PFSK-1 (cell line): ENCODE data around the gene SIRPB1.

Experiments used
- POLR2AphosphoS5 ChIP-seq: IDR thresholded peaks from 2 replicates; pipeline ENCODE4 v1.6.1; 2012; ENCODE audit warnings: low read depth, mild to moderate bottlenecking, control low read depth, low read length, moderate library complexity
- TF ChIP-seq, protein P1 (sequence below), 2 experiments: IDR thresholded peaks; 2 replicates each; pipeline versions ENCODE4 v1.6.1 to v1.8.0; 2011 to 2012; ENCODE audit warnings: low read depth in 2 of 2, low read length in 2 of 2, control low read depth in 1 of 2, inconsistent platforms in 1 of 2, mild to moderate bottlenecking in 1 of 2, moderate library complexity in 1 of 2; ENCODE audit not compliant: insufficient read depth in 1 of 2

DNA sequence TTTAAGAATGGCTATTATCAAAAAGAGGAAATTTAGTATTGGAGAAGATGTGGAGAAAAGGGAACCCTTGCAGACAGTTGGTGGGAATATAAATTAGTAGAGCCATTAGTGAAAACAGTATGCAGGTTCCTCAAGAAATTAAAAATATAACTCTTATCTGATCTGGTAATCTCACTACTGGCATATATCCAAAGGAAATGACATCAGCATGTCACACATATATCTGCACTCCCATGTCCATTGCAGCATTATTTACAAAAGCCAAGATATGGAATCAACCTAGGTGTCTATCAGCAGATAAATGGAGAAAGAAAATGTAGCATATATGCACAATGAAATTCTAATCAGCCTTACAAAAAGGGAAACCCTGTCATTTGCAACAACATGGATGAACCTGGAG is 35.2 kb upstream of the SIRPB1 start:
- TF ChIP-seq POLR2AphosphoS5 = no peak
- TF ChIP-seq, protein P1, sequence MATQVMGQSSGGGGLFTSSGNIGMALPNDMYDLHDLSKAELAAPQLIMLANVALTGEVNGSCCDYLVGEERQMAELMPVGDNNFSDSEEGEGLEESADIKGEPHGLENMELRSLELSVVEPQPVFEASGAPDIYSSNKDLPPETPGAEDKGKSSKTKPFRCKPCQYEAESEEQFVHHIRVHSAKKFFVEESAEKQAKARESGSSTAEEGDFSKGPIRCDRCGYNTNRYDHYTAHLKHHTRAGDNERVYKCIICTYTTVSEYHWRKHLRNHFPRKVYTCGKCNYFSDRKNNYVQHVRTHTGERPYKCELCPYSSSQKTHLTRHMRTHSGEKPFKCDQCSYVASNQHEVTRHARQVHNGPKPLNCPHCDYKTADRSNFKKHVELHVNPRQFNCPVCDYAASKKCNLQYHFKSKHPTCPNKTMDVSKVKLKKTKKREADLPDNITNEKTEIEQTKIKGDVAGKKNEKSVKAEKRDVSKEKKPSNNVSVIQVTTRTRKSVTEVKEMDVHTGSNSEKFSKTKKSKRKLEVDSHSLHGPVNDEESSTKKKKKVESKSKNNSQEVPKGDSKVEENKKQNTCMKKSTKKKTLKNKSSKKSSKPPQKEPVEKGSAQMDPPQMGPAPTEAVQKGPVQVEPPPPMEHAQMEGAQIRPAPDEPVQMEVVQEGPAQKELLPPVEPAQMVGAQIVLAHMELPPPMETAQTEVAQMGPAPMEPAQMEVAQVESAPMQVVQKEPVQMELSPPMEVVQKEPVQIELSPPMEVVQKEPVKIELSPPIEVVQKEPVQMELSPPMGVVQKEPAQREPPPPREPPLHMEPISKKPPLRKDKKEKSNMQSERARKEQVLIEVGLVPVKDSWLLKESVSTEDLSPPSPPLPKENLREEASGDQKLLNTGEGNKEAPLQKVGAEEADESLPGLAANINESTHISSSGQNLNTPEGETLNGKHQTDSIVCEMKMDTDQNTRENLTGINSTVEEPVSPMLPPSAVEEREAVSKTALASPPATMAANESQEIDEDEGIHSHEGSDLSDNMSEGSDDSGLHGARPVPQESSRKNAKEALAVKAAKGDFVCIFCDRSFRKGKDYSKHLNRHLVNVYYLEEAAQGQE (IDR thresholded peaks at IDR 0.05; ENCODE audit: insufficient read depth in 1 of 2, low read depth in 2 of 2, low read length in 2 of 2) = no peak
